GM19468 (cell line): Measurements from ENCODE around the gene SYCE3.
"Not testable (repeated sequence)": the region's sequence is repeated elsewhere in the genome, so short reads cannot be mapped to it uniquely, and the experiment has no call there.

Experiments
- ATAC-seq: cut with Tn5 transposase; IDR thresholded peaks from one replicate; pipeline ENCODE4 v1.9.1; 2021; ENCODE audit warnings: mild to moderate bottlenecking, moderate library complexity, moderate number of reproducible peaks; ENCODE audit not compliant: unreplicated experiment; ENCODE audit errors: extremely low read depth

Gene SYCE3

GRCh38 chr22:50562523-50563412 lies at the start of gene SYCE3:
Gene SYCE3, minus strand, starts transcription at chr22:50562919. Its CDS starts 6,514 bp downstream, at chr22:50556405.
- ATAC-seq: peak; percentile 60

GRCh38 chr22:50612168-50612527 lies 49.4 kb upstream of the SYCE3 start:
- ATAC-seq: no peak

- ATAC-seq: no peak
Measured at GRCh38 chr22:50611341-50612060, 48.8 kb upstream of the SYCE3 start.

- ATAC-seq: no peak
Measured at GRCh38 chr22:50610581-50610980, 47.9 kb upstream of the SYCE3 start.

- ATAC-seq: no peak
Measured at GRCh38 chr22:50610041-50610451, 47.3 kb upstream of the SYCE3 start.

- no peak for ATAC-seq
Measured at GRCh38 chr22:50609599-50609998, 46.9 kb upstream of the SYCE3 start.

- no peak for ATAC-seq
Measured at GRCh38 chr22:50608996-50609395, 46.3 kb upstream of the SYCE3 start.

GRCh38 chr22:50608058-50608840 lies 45.5 kb upstream of the SYCE3 start:
- not testable (repeated sequence) for ATAC-seq

GRCh38 chr22:50607659-50608020 lies 44.9 kb upstream of the SYCE3 start:
- no peak for ATAC-seq

GRCh38 chr22:50606946-50607658 lies 44.4 kb upstream of the SYCE3 start:
- ATAC-seq: no peak

- no peak for ATAC-seq
Measured at GRCh38 chr22:50606165-50606945, 43.6 kb upstream of the SYCE3 start.

GRCh38 chr22:50605613-50606074 lies 42.9 kb upstream of the SYCE3 start:
- ATAC-seq: no peak

- ATAC-seq: no peak
Measured at GRCh38 chr22:50605002-50605612, 42.4 kb upstream of the SYCE3 start.

GRCh38 chr22:50604256-50605001 lies 41.7 kb upstream of the SYCE3 start:
- no peak for ATAC-seq

- ATAC-seq: no peak
Measured at GRCh38 chr22:50603511-50604255, 41.0 kb upstream of the SYCE3 start.

- ATAC-seq: no peak
Measured at GRCh38 chr22:50602338-50602700, 39.6 kb upstream of the SYCE3 start.

- ATAC-seq: no peak
Measured at GRCh38 chr22:50601669-50602337, 39.1 kb upstream of the SYCE3 start.
